ENCODE results near the gene BMP6.

The BMP6 gene

GRCh38 chr6:7765575-7766325 lies 39.9 kb downstream of the BMP6 start:
- H3K4me3 ChIP-seq (ENCODE audit: low read depth, low read length): no peak overlapping the region
- no peak for DNase-seq (ENCODE audit: low read depth)
- TF ChIP-seq MYC (IDR thresholded peaks at IDR 0.05; ENCODE audit: low read depth, low read length): no peak
- TF ChIP-seq POLR2A (IDR thresholded peaks at IDR 0.05; ENCODE audit: extremely low read depth, insufficient read length): no peak
- no peak for TF ChIP-seq CTCF (IDR thresholded peaks at IDR 0.05; ENCODE audit: low read depth, low read length)
- TF ChIP-seq MAX (IDR thresholded peaks at IDR 0.05; ENCODE audit: low read depth, low read length): no peak

- H3K4me3 ChIP-seq (ENCODE audit: low read depth, low read length): no peak overlapping the region
- TF ChIP-seq CTCF (IDR thresholded peaks at IDR 0.05; ENCODE audit: low read depth, low read length) (no peak), MAX (IDR thresholded peaks at IDR 0.05; ENCODE audit: low read depth, low read length) (no peak), POLR2A (IDR thresholded peaks at IDR 0.05; ENCODE audit: extremely low read depth, insufficient read length) (no peak), MYC (IDR thresholded peaks at IDR 0.05; ENCODE audit: low read depth, low read length) (no peak)
- DNase-seq (ENCODE audit: low read depth): no peak
Observed at GRCh38 chr6:7769702-7770101, 43.8 kb downstream of the BMP6 start.

GRCh38 chr6:7770111-7770510 lies 44.2 kb downstream of the BMP6 start:
- no peak for DNase-seq (ENCODE audit: low read depth)
- H3K4me3 ChIP-seq (ENCODE audit: low read depth, low read length): no peak overlapping the region
- TF ChIP-seq MAX (IDR thresholded peaks at IDR 0.05; ENCODE audit: low read depth, low read length) (no peak), MYC (IDR thresholded peaks at IDR 0.05; ENCODE audit: low read depth, low read length) (no peak), CTCF (IDR thresholded peaks at IDR 0.05; ENCODE audit: low read depth, low read length) (no peak), POLR2A (IDR thresholded peaks at IDR 0.05; ENCODE audit: extremely low read depth, insufficient read length) (no peak)

- TF ChIP-seq MAX (IDR thresholded peaks at IDR 0.05; ENCODE audit: low read depth, low read length) (no peak), MYC (IDR thresholded peaks at IDR 0.05; ENCODE audit: low read depth, low read length) (no peak), CTCF (IDR thresholded peaks at IDR 0.05; ENCODE audit: low read depth, low read length) (no peak), POLR2A (IDR thresholded peaks at IDR 0.05; ENCODE audit: extremely low read depth, insufficient read length) (no peak)
- no peak overlapping the region for H3K4me3 ChIP-seq (ENCODE audit: low read depth, low read length)
- DNase-seq (ENCODE audit: low read depth): no peak
Observed at GRCh38 chr6:7770601-7771000, 44.7 kb downstream of the BMP6 start.

- H3K4me3 ChIP-seq (ENCODE audit: low read depth, low read length): no peak overlapping the region
- TF ChIP-seq MYC (IDR thresholded peaks at IDR 0.05; ENCODE audit: low read depth, low read length) (no peak), POLR2A (IDR thresholded peaks at IDR 0.05; ENCODE audit: extremely low read depth, insufficient read length) (no peak), MAX (IDR thresholded peaks at IDR 0.05; ENCODE audit: low read depth, low read length) (no peak), CTCF (IDR thresholded peaks at IDR 0.05; ENCODE audit: low read depth, low read length) (no peak)
- no peak for DNase-seq (ENCODE audit: low read depth)
Observed at GRCh38 chr6:7773322-7773721, 47.4 kb downstream of the BMP6 start.
